K562 (cell line): ENCODE data around the gene SUCLG1. TPM values are rescaled to one million over a fixed set of nuclear protein-coding genes. Genes with fewer than 3 reads are reported as not detected.
"Not testable (repeated sequence)": the region's sequence is repeated elsewhere in the genome, so short reads cannot be mapped to it uniquely, and the experiment has no call there.

Experiments used
- ATAC-seq: fragments of 200-7000 bp; cut with Tn5 transposase; 3 replicates; pipeline ENCODE4 v1.9.1; 2020; ENCODE audit warnings: moderate library complexity
- BruUV-seq: library from RNA; stranded (reverse); fragments of 400-500 nt; replicated peaks from 2 replicates; lab custom pipeline; 2021; lab: Mats Ljungman, UMichigan
- CTCF ChIA-PET: fragments of 300-600 bp; formaldehyde crosslinking; extraction: SDS; loops from one replicate; lab custom pipeline; 2021; ENCODE audit warnings: low intra/inter-chr PET ratio; lab: Yijun Ruan, JAX
- POLR2A ChIA-PET: fragments of 300-600, 350-650 bp; sonication (Branson Sonifier 250); formaldehyde crosslinking; extraction: SDS; loops from one replicate; lab custom pipeline; 2021; ENCODE audit warnings: antibody characterized with exemption, inconsistent platforms; lab: Yijun Ruan, JAX
- DNase-seq, 4 experiments: peaks; one replicate each; pipeline versions ENCODE4 v3.0.0 to v3.0.0-alpha.2; 2011 to 2018; ENCODE audit warnings: low spot score in 3 of 4, mixed read lengths in 3 of 4; ENCODE audit errors: extremely low read depth in 1 of 4
- FAIRE-seq: peaks from 2 replicates; lab custom pipeline; 2011; peaks lifted over from hg19 to GRCh38; lab: Jason Lieb, UNC
- H2AFZ ChIP-seq: 2 replicates; pipeline ENCODE4 v1.6.0; 2011; ENCODE audit warnings: low read depth, low read length, control low read depth, inconsistent platforms
- H3K27ac ChIP-seq: fragments of 200-600 bp; 3 replicates; pipeline ENCODE4 v1.8.0; 2011; ENCODE audit warnings: low read depth, mild to moderate bottlenecking, control low read depth, inconsistent platforms, low read length, moderate library complexity, mixed read lengths; ENCODE audit errors: extremely low read depth
- H3K27me3 ChIP-seq, 2 experiments: fragments of 300-600 bp in 1 of 2; 2 replicates in 1 of 2; 3 replicates in 1 of 2; pipeline versions ENCODE4 v1.6.0 to v1.8.0; 2011; ENCODE audit warnings: inconsistent platforms in 2 of 2, low read length in 2 of 2, mild to moderate bottlenecking in 1 of 2, mixed read lengths in 1 of 2, moderate library complexity in 1 of 2; ENCODE audit not compliant: control insufficient read depth in 2 of 2, insufficient read depth in 2 of 2
- H3K36me3 ChIP-seq: fragments of 300-600 bp; 3 replicates; pipeline ENCODE4 v1.8.0; 2011; ENCODE audit warnings: mild to moderate bottlenecking, low read length, inconsistent platforms; ENCODE audit not compliant: control insufficient read depth, insufficient read depth
- H3K4me1 ChIP-seq, 2 experiments: fragments of 200-600 bp in 1 of 2; replicated peaks in 1 of 2; 2 replicates in 1 of 2; 3 replicates in 1 of 2; pipeline versions ENCODE4 v1.5.1 to v1.8.0; 2011; ENCODE audit warnings: inconsistent platforms in 2 of 2, low read length in 2 of 2, mild to moderate bottlenecking in 1 of 2, mixed read lengths in 1 of 2, moderate library complexity in 1 of 2; ENCODE audit not compliant: control insufficient read depth in 2 of 2, insufficient read depth in 2 of 2
- H3K4me2 ChIP-seq: 2 replicates; pipeline ENCODE4 v1.6.1; 2011; ENCODE audit warnings: low read length, control low read depth, inconsistent platforms, mixed read lengths; ENCODE audit not compliant: insufficient read depth
- H3K4me3 ChIP-seq: fragments of 200-600 bp; sonication (generic), shearing (Covaris generic); 2 replicates; pipeline ENCODE4 v1.5.1; 2016; ENCODE audit warnings: control low read depth, inconsistent platforms
- H3K79me2 ChIP-seq: fragments of 200-600 bp; 3 replicates; pipeline ENCODE4 v1.8.0; 2011; ENCODE audit warnings: low read length, inconsistent platforms; ENCODE audit not compliant: control insufficient read depth, insufficient read depth
- H3K9ac ChIP-seq, 2 experiments: 2 replicates each; pipeline versions ENCODE4 v1.6.0 to v1.6.1; 2011; ENCODE audit warnings: low read depth in 2 of 2, low read length in 2 of 2, control low read depth in 1 of 2, inconsistent platforms in 1 of 2, mild to moderate bottlenecking in 1 of 2, mixed read lengths in 1 of 2; ENCODE audit not compliant: insufficient read depth in 1 of 2
- H3K9me1 ChIP-seq: one replicate; pipeline ENCODE4 v1.6.0; 2011; ENCODE audit warnings: inconsistent platforms, mild to moderate bottlenecking, low read length, moderate library complexity; ENCODE audit not compliant: control insufficient read depth, insufficient read depth
- H3K9me3 ChIP-seq: replicated peaks from 2 replicates; pipeline ENCODE4 v1.5.1; 2011; ENCODE audit warnings: low read depth, low read length, inconsistent platforms; ENCODE audit not compliant: control insufficient read depth, insufficient read depth
- H4K20me1 ChIP-seq: replicated peaks from 2 replicates; pipeline ENCODE4 v1.6.1; 2011; ENCODE audit warnings: low read length, inconsistent platforms, mixed read lengths; ENCODE audit not compliant: control insufficient read depth, insufficient read depth
- C11orf30 ChIP-seq: fragments of 450-650 bp; IDR thresholded peaks from 2 replicates; pipeline ENCODE4 v1.6.1; 2016; ENCODE audit warnings: low read depth, mild to moderate bottlenecking
- MAFG ChIP-seq: fragments of 450-650 bp; conservative IDR thresholded peaks from 2 replicates; pipeline ENCODE4 v1.6.1; 2016; ENCODE audit warnings: missing genetic modification characterization, missing compliant biosample characterization
- PURB ChIP-seq: sonication (generic); formaldehyde crosslinking; IDR thresholded peaks from 2 replicates; pipeline ENCODE4 v1.9.0; 2021; ENCODE audit warnings: low read depth, mild to moderate bottlenecking, missing genetic modification reagents
- SIN3A ChIP-seq, 2 experiments: fragments of 150-350 bp in 1 of 2; IDR thresholded peaks; 2 replicates each; pipeline ENCODE4 v1.6.1; 2011 to 2016; ENCODE audit warnings: borderline replicate concordance in 2 of 2, low read depth in 2 of 2, low read length in 2 of 2, mild to moderate bottlenecking in 2 of 2, moderate library complexity in 2 of 2; ENCODE audit not compliant: control insufficient read depth in 1 of 2
- SMC3 ChIP-seq: conservative IDR thresholded peaks from 2 replicates; pipeline ENCODE4 v1.6.1; 2011; ENCODE audit warnings: low read depth, low read length, improper control_type of control experiment; ENCODE audit not compliant: insufficient read depth
- ZNF316 ChIP-seq: fragments of 450-650 bp; IDR thresholded peaks from 2 replicates; pipeline ENCODE4 v1.6.1; 2016
- ZNF589 ChIP-seq: fragments of 200-800 bp; sonication (Bioruptor generic); IDR thresholded peaks from 2 replicates; pipeline ENCODE4 v1.6.1; 2016; ENCODE audit warnings: low read depth, missing genetic modification characterization, missing compliant biosample characterization
- ZNF75A ChIP-seq: fragments of 450-650 bp; formaldehyde crosslinking; IDR thresholded peaks from 2 replicates; pipeline ENCODE4 v1.4.0; 2020; ENCODE audit warnings: mild to moderate bottlenecking
- ZNF785 ChIP-seq: fragments of 250-450 bp; sonication (Bioruptor Pico); IDR thresholded peaks from 2 replicates; pipeline ENCODE4 v1.4.0; 2020; ENCODE audit warnings: mild to moderate bottlenecking
- ZSCAN29 ChIP-seq: fragments of 450-650 bp; IDR thresholded peaks from 2 replicates; pipeline ENCODE4 v1.6.1; 2017
- WGBS: fragments of 100-300 bp; shearing (Covaris generic); methylation state at CpG from one replicate; pipeline ENCODE4 v1.1.6; 2016; ENCODE audit warnings: low coverage, mixed read lengths; ENCODE audit not compliant: insufficient coverage; ENCODE audit errors: missing lambda C conversion rate; 5-methylcytosine and 5-hydroxymethylcytosine counted together
- in situ Hi-C: fragments of 300-500 bp; cut with MboI; formaldehyde crosslinking; loops from 4 replicates; pipeline ENCODE4 v1.15.0; 2018; ENCODE audit warnings: inconsistent platforms, mixed read lengths
- intact Hi-C: fragments of 100-400 bp; cut with micrococcal nuclease; formaldehyde crosslinking; loops from 2 replicates; pipeline ENCODE4 v1.14.2; 2022
- polyA plus RNA-seq, 8 experiments: library from polyadenylated mRNA; depleted of rRNA in 4 of 8; stranded (reverse) in 5 of 8; unstranded in 3 of 8; fragments of >200 nt; fragmentation: Nextera tagmentation in 2 of 8; fragmentation: Illumina TruSeq in 1 of 8; extraction: Ambion mirVana in 2 of 8; extraction: Trizol in 1 of 8; gene quantifications; 2 replicates each; pipeline versions ENCODE4 v1.2.1 to v1.2.3, GENCODE V29; 2011 to 2014; ENCODE audit warnings: inconsistent platforms in 1 of 8, missing spikeins in 1 of 8
- total RNA-seq, 7 experiments: library from RNA; depleted of rRNA in 6 of 7; stranded (reverse); fragments of >200 nt in 6 of 7; fragmentation: Illumina TruSeq in 2 of 7; extraction: Trizol in 2 of 7; gene quantifications; 2 replicates each; pipeline versions ENCODE4 v1.2.1 to v1.2.3, GENCODE V29; 2011 to 2021; ENCODE audit warnings: low replicate concordance in 1 of 7
- TF ChIP-seq, protein P1 (sequence below): fragments of 250-450 bp; sonication (Bioruptor Pico); IDR thresholded peaks from 2 replicates; pipeline ENCODE4 v1.5.0; 2021; ENCODE audit warnings: mild to moderate bottlenecking, borderline replicate concordance

The SUCLG1 gene
- total and polyA plus RNA-seq, 9 of the 15 experiments (the other 6 are each of a cell fraction or from before 2014, with no cell fraction given), result 90.5 to 325 (median 115) TPM

- H3K4me1 ChIP-seq, intact Hi-C loops, ATAC-seq, CTCF ChIA-PET, H3K4me2 ChIP-seq, FAIRE-seq, H3K27ac ChIP-seq, BruUV-seq, in situ Hi-C loops, DNase-seq, H3K79me2 ChIP-seq, H3K9me3 ChIP-seq, H3K4me3 ChIP-seq, H4K20me1 ChIP-seq, H3K36me3 ChIP-seq, POLR2A ChIA-PET, H3K27me3 ChIP-seq, H3K9ac ChIP-seq, H3K9me1 ChIP-seq, H2AFZ ChIP-seq: not testable (repeated sequence)
- WGBS, result 7% methylated on average over 1 of the region's 1 CpG
- TF ChIP-seq ZNF316 (peak; percentile 82), C11orf30 (peak; percentile 64), MAFG (tag) (peak; percentile 50)
Observed at GRCh38 chr2:84399839-84400238, 59.2 kb downstream of the SUCLG1 start.

GRCh38 chr2:84395820-84396219 lies 63.3 kb downstream of the SUCLG1 start:
- in situ Hi-C loops, result no loop called here
- H2AFZ ChIP-seq, result no peak overlapping the region
- FAIRE-seq, result no peak
- no peak overlapping the region for H3K27ac ChIP-seq
- no peak overlapping the region for H3K4me3 ChIP-seq
- no peaks in the 10 kb centered on the region for H3K9me1 ChIP-seq
- DNase-seq, result no peak
- H4K20me1 ChIP-seq, result no peaks in the 10 kb centered on the region
- TF ChIP-seq SIN3A (IDR thresholded peaks at IDR 0.05; ENCODE audit: borderline replicate concordance in 2 of 2, control insufficient read depth in 1 of 2, low read depth in 2 of 2, low read length in 2 of 2) (no peak), SMC3 (no peak), ZSCAN29 (no peak), ZNF75A (CRISPR knock-in tag) (no peak), ZNF589 (CRISPR knock-in tag) (no peak), PURB (no peak), ZNF785 (CRISPR knock-in tag) (no peak)
- TF ChIP-seq, protein P1, sequence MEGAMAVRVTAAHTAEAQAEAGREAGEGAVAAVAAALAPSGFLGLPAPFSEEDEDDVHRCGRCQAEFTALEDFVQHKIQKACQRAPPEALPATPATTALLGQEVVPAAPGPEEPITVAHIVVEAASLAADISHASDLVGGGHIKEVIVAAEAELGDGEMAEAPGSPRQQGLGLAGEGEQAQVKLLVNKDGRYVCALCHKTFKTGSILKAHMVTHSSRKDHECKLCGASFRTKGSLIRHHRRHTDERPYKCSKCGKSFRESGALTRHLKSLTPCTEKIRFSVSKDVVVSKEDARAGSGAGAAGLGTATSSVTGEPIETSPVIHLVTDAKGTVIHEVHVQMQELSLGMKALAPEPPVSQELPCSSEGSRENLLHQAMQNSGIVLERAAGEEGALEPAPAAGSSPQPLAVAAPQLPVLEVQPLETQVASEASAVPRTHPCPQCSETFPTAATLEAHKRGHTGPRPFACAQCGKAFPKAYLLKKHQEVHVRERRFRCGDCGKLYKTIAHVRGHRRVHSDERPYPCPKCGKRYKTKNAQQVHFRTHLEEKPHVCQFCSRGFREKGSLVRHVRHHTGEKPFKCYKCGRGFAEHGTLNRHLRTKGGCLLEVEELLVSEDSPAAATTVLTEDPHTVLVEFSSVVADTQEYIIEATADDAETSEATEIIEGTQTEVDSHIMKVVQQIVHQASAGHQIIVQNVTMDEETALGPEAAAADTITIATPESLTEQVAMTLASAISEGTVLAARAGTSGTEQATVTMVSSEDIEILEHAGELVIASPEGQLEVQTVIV (CRISPR knock-in tag), result no peak
- 0% methylated on average over 3 of the region's 3 CpGs for WGBS
- ChIA-PET POLR2A (interaction anchor here (0.6 kb wide), 1 partner anchor 1970 kb away, joined by 3 read pairs; no protein-coding TSS in a partner anchor), CTCF (no interaction called here)
- no peaks in the 10 kb centered on the region for H3K36me3 ChIP-seq
- BruUV-seq, result no TSS peak
- H3K4me1 ChIP-seq, result no peaks in the 10 kb centered on the region
- H3K9ac ChIP-seq, result no peak overlapping the region
- H3K27me3 ChIP-seq, result no peaks in the 10 kb centered on the region
- no peak for ATAC-seq
- intact Hi-C loops, result no loop called here
- no peaks in the 10 kb centered on the region for H3K79me2 ChIP-seq
- H3K9me3 ChIP-seq, result no peaks in the 10 kb centered on the region
- H3K4me2 ChIP-seq, result no peak overlapping the region
